H1 (cell line): Measurements from ENCODE around the gene TYK2. TPM values are rescaled to one million over a fixed set of nuclear protein-coding genes. Genes with fewer than 3 reads are reported as not detected.

ENCODE experiments used
- ASH2L ChIP-seq: fragments of 200-600, 300-600 bp; sonication (generic); IDR thresholded peaks from one replicate; pipeline ENCODE4 v1.7.1; 2017; ENCODE audit warnings: low read length
- BRCA1 ChIP-seq: IDR thresholded peaks from 2 replicates; pipeline ENCODE4 v1.6.1; 2012; ENCODE audit warnings: low read depth, low read length, improper control_type of control experiment
- CHD1 ChIP-seq: IDR thresholded peaks from 2 replicates; pipeline ENCODE4 v1.6.1; 2012; ENCODE audit warnings: low read depth, low read length, improper control_type of control experiment
- CHD7 ChIP-seq: fragments of 300-600 bp; sonication (generic); IDR thresholded peaks from 2 replicates; pipeline ENCODE4 v1.7.1; 2012; ENCODE audit warnings: low read length, moderate library complexity, mild to moderate bottlenecking, inconsistent platforms; ENCODE audit not compliant: insufficient replicate concordance
- RBBP5 ChIP-seq: IDR thresholded peaks from 2 replicates; pipeline ENCODE4 v1.7.1; 2012; ENCODE audit warnings: low read depth, mild to moderate bottlenecking, inconsistent platforms, low read length, moderate library complexity, borderline replicate concordance
- SRF ChIP-seq: IDR thresholded peaks from 2 replicates; pipeline ENCODE4 v1.6.1; 2011; ENCODE audit warnings: mild to moderate bottlenecking, low read depth, low read length, moderate library complexity
- USF2 ChIP-seq: IDR thresholded peaks from 2 replicates; pipeline ENCODE4 v1.6.1; 2011; ENCODE audit warnings: low read length, improper control_type of control experiment
- YY1 ChIP-seq: IDR thresholded peaks from 2 replicates; pipeline ENCODE4 v1.6.1; 2011; ENCODE audit warnings: low read depth, mild to moderate bottlenecking, low read length
- polyA plus RNA-seq, 7 experiments: library from polyadenylated mRNA; depleted of rRNA in 3 of 7; stranded (reverse) in 5 of 7; unstranded in 2 of 7; fragments of >200 nt in 5 of 7; fragments of 200-250 nt in 2 of 7; gene quantifications; 1 replicate in 5 of 7; 2 replicates in 1 of 7; 4 replicates in 1 of 7; pipeline versions ENCODE4 v1.2.1 to v1.2.3, GENCODE V29; 2011 to 2013; ENCODE audit warnings: missing spikeins in 2 of 7, mixed read lengths in 2 of 7
- total RNA-seq: library from RNA; stranded (reverse); fragmentation: NEBNext Ultra II Directional; extraction: Animal tissue kit (Norgen Biotek cat#: 25700); gene quantifications from 2 replicates; pipeline ENCODE4 v1.2.1, GENCODE V29; 2021

The TYK2 gene
- total and polyA plus RNA-seq, 2 of the 8 experiments (the other 6 are each of a cell fraction or from before 2014, with no cell fraction given), result 32.1 to 40.8 TPM

GRCh38 chr19:10315335-10316214 is 64.8 kb downstream of the TYK2 start, which contains the start of gene FDX2 (continued):
- TF ChIP-seq CHD7 (peak; percentile 96), RBBP5 (0 out of 2 replicates have a peak, but pooled peaks have one; percentile 59), USF2 (peak; percentile 98), ASH2L (peak; percentile 92), CHD1 (no peak), SRF (no peak), BRCA1 (no peak), YY1 (peak; percentile 98)
